Subcutaneous adipose tissue (tissue), 4 donors: ENCODE results near the gene RAB11FIP3. TPM values are rescaled to one million over a fixed set of nuclear protein-coding genes. Genes with fewer than 3 reads are reported as not detected.

Experiments used
- CTCF ChIP-seq: fragments of 450-650 bp; IDR thresholded peaks from one replicate; pipeline ENCODE4 v1.5.1; 2016; ENCODE audit warnings: low read depth, mild to moderate bottlenecking, control low read depth, antibody characterized with exemption, moderate library complexity
- total RNA-seq, 4 donors: library from RNA; depleted of rRNA; stranded (reverse); fragments of >200 nt; gene quantifications; one replicate each; pipeline ENCODE4 v1.1.0, GENCODE V29; 2016

The RAB11FIP3 gene
- 10 to 100 TPM; 10.9 to 35.0 (median 21.0) TPM for total RNA-seq

- no peak for TF ChIP-seq CTCF
Observed at GRCh38 chr16:425082-425718, at the start of gene RAB11FIP3. Gene RAB11FIP3 (plus strand): TSS chr16:425649. CDS start chr16:426007, 358 bp downstream.

- no peak for TF ChIP-seq CTCF
Observed at GRCh38 chr16:375927-376816, 49.3 kb upstream of the RAB11FIP3 start.

GRCh38 chr16:376817-377418, 48.5 kb upstream of the RAB11FIP3 start:
- TF ChIP-seq CTCF = no peak

- no peak for TF ChIP-seq CTCF
Observed at GRCh38 chr16:377419-377951, 48.0 kb upstream of the RAB11FIP3 start.

- no peak for TF ChIP-seq CTCF
Observed at GRCh38 chr16:378821-379182, 46.6 kb upstream of the RAB11FIP3 start.

- no peak for TF ChIP-seq CTCF
Observed at GRCh38 chr16:379183-379960, 46.1 kb upstream of the RAB11FIP3 start.
